ENCODE measurements around the gene ZMIZ1. TPM values are rescaled to one million over a fixed set of nuclear protein-coding genes. Genes with fewer than 3 reads are reported as not detected.

ZMIZ1 gene
- polyA plus RNA-seq, 1 donor: 40.1 TPM

DNA sequence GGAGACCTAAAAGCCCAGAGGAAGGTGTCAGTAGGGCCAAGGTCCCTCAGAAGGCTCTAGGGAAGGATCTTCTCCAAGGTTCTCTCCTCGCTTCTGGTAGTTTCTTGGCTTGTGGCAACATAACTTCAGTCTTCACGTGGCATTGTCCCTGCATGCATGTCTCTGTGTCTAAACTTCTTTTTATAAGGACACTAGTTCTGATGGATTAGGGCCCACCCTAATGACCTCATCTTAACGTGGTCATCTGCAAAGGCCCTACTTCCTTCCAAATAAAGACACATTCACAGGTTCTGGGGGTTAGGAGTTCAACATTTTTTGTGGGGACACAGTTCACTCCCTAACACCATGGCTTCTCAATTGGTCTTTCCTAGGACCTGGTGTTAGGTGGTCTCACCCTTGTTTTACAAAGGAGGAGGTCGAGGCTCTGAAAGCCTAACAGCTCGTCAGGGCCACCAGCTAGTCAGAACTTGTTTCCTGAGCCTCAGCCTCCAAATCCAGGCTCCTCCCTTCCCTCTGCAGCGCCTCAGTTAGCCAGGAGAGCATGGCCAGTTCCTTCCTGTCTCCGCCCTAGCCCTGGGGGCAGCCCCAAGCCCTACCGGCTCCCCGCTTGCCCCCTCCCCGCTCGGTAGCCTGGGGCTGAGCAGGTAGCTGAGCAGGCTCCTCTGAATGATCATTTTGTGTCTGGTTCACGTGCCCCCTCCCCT, 168.8 kb downstream of the ZMIZ1 start:
- Histone ChIP-seq H3K27ac (ENCODE audit: low read length) (no peak overlapping the region), H3K27me3 (ENCODE audit: control insufficient read depth, insufficient read depth, low read length) (peaks cover 13% of the 10 kb centered on the region), H3K9me3 (ENCODE audit: control insufficient read depth, low read depth, low read length) (no peaks in the 10 kb centered on the region), H3K4me1 (ENCODE audit: control insufficient read depth, insufficient read depth, low read length) (peaks cover 33% of the 10 kb centered on the region), H3K4me3 (ENCODE audit: low read length) (no peak overlapping the region), H3K36me3 (ENCODE audit: control insufficient read depth, insufficient read depth, low read length) (peaks cover 17% of the 10 kb centered on the region)
- WGBS (ENCODE audit: insufficient coverage, low lambda C conversion rate): no CpG with 5 or more reads among the region's 12 CpGs
- DNase-seq: no peak

DNA sequence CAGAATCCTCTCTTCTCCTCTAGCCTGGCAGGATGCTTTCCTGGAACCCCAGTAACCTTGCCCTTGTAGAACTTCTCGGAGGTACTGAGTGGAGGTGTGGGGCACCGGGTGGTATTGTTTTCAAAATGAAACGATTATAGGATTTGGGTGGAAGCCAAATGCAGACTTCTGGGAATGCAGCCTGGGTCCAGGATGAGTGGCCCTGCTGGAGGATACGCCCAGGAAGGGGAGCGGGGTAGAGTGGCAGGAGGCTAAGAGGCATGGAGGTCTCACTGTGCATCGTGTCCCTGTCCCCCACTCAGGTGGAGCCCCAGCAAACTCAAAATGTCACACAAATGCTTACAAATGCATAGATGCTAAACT, 169.4 kb downstream of the ZMIZ1 start:
- H3K9me3 ChIP-seq (ENCODE audit: control insufficient read depth, low read depth, low read length): no peaks in the 10 kb centered on the region
- peaks cover 14% of the 10 kb centered on the region for H3K27me3 ChIP-seq (ENCODE audit: control insufficient read depth, insufficient read depth, low read length)
- H3K4me1 ChIP-seq (ENCODE audit: control insufficient read depth, insufficient read depth, low read length): peaks cover 33% of the 10 kb centered on the region
- WGBS (ENCODE audit: insufficient coverage, low lambda C conversion rate): no CpG with 5 or more reads among the region's 6 CpGs
- no peak for DNase-seq
- no peak overlapping the region for H3K27ac ChIP-seq (ENCODE audit: low read length)
- no peak overlapping the region for H3K4me3 ChIP-seq (ENCODE audit: low read length)
- peaks cover 11% of the 10 kb centered on the region for H3K36me3 ChIP-seq (ENCODE audit: control insufficient read depth, insufficient read depth, low read length)

DNA sequence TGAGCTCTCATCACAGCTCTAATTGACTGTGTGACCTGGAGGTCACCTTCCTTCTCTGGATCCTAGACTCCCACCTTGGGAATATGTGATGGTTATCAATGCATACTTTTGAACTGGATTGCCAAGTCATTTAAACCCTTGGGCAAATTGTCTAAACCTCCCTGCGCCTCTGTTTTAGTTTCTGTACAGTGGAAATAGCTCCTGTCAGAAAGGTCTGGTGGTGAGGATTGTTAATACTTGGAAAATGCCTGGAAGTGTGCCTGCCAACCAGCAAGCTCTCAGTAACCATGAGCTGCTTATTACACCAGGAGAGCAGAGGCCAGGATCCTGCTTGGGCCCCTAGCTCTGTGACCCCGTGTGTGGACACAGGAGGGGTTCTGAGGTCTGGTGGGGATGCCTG, 169.8 kb downstream of the ZMIZ1 start:
- peaks cover 33% of the 10 kb centered on the region for H3K4me1 ChIP-seq (ENCODE audit: control insufficient read depth, insufficient read depth, low read length)
- WGBS (ENCODE audit: insufficient coverage, low lambda C conversion rate): no CpG with 5 or more reads among the region's 2 CpGs

DNA sequence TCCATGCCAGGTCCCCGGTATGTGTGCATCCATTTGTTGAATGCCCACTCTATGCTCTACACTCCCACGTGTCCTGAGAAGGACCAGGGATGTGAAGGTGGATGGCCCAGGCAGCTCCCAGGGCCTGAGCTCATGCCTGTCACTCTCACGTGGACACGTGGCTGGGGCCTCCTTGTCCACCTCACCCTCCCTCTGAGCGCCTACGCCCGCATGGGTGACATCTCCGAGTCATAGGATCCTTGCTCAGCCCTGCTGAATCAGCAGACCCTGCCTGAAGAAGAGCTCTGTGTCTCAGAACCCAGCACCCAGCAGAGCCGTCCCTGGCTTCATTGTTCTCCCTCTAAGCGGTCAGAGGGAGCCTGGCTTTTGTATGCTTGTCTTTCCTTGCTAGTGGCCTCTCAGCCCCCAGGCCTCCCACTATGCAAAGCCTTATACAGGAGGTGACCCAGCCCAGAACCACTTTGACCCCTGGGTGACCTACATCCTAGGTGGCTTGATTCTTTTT, 170.6 kb downstream of the ZMIZ1 start:
- Histone ChIP-seq H3K9me3 (ENCODE audit: control insufficient read depth, low read depth, low read length) (no peaks in the 10 kb centered on the region), H3K36me3 (ENCODE audit: control insufficient read depth, insufficient read depth, low read length) (peaks cover 10% of the 10 kb centered on the region), H3K27ac (ENCODE audit: low read length) (peak overlapping the region; percentile 32), H3K4me1 (ENCODE audit: control insufficient read depth, insufficient read depth, low read length) (peaks cover 33% of the 10 kb centered on the region), H3K4me3 (ENCODE audit: low read length) (no peak overlapping the region), H3K27me3 (ENCODE audit: control insufficient read depth, insufficient read depth, low read length) (peaks cover 14% of the 10 kb centered on the region)
- DNase-seq: peak; percentile 67 to 68
- no CpG with 5 or more reads among the region's 10 CpGs for WGBS (ENCODE audit: insufficient coverage, low lambda C conversion rate)

More for the DNA sequence above, 169.8 kb downstream of the ZMIZ1 start:
- H3K9me3 ChIP-seq (ENCODE audit: control insufficient read depth, low read depth, low read length): no peaks in the 10 kb centered on the region
- no peak for DNase-seq
- H3K27me3 ChIP-seq (ENCODE audit: control insufficient read depth, insufficient read depth, low read length): peaks cover 14% of the 10 kb centered on the region
- H3K36me3 ChIP-seq (ENCODE audit: control insufficient read depth, insufficient read depth, low read length): peaks cover 10% of the 10 kb centered on the region
- no peak overlapping the region for H3K27ac ChIP-seq (ENCODE audit: low read length)
- H3K4me3 ChIP-seq (ENCODE audit: low read length): no peak overlapping the region

DNA sequence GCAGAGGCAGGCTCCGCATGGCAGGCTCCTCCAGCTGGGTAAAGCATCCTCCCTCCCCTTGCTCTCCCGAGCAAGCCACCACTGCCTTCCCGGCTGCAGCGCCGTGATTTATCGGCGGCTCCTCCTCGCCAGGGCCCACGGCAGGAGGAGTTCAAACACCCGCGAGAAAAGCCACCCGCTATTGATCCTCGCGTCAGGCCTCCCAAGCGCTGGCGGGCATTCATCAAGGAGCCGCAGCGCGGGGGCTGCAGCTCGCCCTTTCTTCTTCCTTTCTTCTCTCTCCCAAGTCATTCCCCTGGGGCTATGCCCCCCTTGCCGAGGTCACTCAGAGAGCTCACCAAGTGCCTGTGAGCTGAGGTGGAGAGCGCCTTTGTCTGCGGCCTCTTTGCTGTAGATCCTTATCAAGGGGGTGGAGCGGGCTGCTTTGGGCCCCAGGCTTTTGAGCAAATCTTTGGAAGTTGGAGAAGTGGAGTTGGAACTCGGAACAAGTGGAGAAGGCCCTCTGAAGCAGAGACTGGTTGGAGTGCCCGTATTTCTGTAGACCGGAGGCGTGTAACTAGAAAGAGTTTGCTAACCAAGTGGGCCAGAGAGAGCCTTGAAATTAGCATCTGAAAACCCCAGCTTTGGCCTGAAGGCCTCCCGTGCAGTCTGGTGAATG, 171.3 kb downstream of the ZMIZ1 start:
- peaks cover 14% of the 10 kb centered on the region for H3K27me3 ChIP-seq (ENCODE audit: control insufficient read depth, insufficient read depth, low read length)
- no CpG with 5 or more reads among the region's 29 CpGs for WGBS (ENCODE audit: insufficient coverage, low lambda C conversion rate)

DNA sequence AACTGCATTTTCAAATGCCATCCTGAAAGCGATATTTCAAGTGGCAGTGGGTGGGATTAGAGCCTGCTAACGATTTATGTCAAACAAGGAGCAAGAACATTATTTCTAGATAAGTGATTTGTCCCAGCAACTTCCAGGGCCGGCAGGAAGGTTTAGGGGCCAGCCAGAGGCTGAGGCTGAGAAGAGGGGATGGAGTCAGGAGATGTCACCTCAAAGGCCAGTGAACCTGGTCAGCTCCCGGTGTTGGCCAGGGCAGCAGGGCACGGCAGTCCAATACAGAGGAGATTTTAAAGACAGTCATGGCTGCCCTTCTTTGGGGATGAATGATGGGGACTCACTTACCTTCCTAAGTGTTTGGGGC, 172.8 kb downstream of the ZMIZ1 start:
- Histone ChIP-seq H3K27me3 (ENCODE audit: control insufficient read depth, insufficient read depth, low read length) (peaks cover 14% of the 10 kb centered on the region), H3K9me3 (ENCODE audit: control insufficient read depth, low read depth, low read length) (no peaks in the 10 kb centered on the region), H3K36me3 (ENCODE audit: control insufficient read depth, insufficient read depth, low read length) (no peaks in the 10 kb centered on the region), H3K27ac (ENCODE audit: low read length) (peak overlapping the region; percentile 16), H3K4me3 (ENCODE audit: low read length) (no peak overlapping the region), H3K4me1 (ENCODE audit: control insufficient read depth, insufficient read depth, low read length) (peaks cover 25% of the 10 kb centered on the region)
- 80% methylated on average over 1 of the region's 5 CpGs for WGBS (ENCODE audit: insufficient coverage, low lambda C conversion rate)
- no peak for DNase-seq

More for the DNA sequence above, 171.3 kb downstream of the ZMIZ1 start:
- Histone ChIP-seq H3K9me3 (ENCODE audit: control insufficient read depth, low read depth, low read length) (no peaks in the 10 kb centered on the region), H3K4me3 (ENCODE audit: low read length) (no peak overlapping the region), H3K4me1 (ENCODE audit: control insufficient read depth, insufficient read depth, low read length) (peaks cover 27% of the 10 kb centered on the region), H3K27ac (ENCODE audit: low read length) (no peak overlapping the region), H3K36me3 (ENCODE audit: control insufficient read depth, insufficient read depth, low read length) (peaks cover 7% of the 10 kb centered on the region)
- no peak for DNase-seq

DNA sequence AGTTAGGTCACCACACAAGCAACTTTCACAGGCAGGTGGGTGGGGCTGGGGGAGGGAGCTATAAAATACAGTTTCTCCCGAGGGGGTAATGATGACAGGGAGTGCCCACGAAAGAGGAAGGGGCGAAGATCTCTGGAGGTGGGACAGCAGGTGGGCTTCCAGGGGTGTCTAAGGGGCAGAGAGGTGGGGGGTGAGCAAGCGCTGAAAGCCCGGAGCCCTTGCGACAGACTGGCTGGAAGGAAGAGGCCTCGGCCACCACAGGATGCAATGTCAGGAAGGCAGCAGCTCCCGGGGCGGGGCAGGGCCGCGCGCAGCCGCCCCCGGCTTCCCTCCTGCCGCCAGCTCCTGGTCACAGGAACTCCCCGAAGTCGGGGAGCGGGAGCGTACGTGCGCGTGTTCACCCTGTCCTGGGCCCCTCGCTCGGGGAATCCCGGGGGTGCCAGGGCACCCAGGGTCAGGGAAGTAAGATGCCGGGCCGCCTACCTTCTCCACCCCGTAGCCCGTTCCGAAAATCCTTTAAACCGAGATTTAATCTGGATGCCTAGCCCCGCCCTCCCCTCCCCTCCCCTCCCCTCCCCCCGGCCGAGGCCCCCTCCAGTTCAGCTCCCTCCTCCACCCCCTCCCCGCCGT, 173.3 kb downstream of the ZMIZ1 start:
- peaks cover 25% of the 10 kb centered on the region for H3K4me1 ChIP-seq (ENCODE audit: control insufficient read depth, insufficient read depth, low read length)
- no CpG with 5 or more reads among the region's 36 CpGs for WGBS (ENCODE audit: insufficient coverage, low lambda C conversion rate)

DNA sequence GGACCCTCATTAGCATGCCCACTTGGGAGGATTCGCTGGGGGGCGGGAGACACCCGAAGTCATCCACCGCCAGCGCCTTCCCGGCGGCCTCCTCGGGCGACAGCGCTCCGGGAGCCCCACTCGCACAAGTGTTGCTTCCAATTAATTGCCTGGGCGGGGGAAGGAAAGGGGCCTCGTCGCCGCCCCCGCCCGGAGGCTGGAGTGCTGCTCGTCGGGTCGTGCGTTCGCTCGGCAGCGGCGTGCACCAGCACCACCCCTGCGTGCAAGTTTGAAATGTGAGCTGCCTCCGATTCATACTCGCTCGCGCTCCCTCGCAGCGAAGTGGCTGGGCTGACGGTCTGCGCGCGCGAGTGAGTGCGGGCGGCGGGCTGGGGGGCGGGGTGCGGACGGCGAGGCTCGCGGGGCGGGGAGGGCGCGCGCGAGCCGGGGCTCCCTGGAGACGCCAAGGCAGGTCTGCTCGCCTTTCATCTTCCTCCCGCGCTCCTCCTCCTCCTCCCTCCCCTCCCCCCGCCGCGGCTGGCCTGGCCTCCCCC, 173.9 kb downstream of the ZMIZ1 start:
- Histone ChIP-seq H3K9me3 (ENCODE audit: control insufficient read depth, low read depth, low read length) (no peaks in the 10 kb centered on the region), H3K27ac (ENCODE audit: low read length) (peak overlapping the region; percentile 71), H3K27me3 (ENCODE audit: control insufficient read depth, insufficient read depth, low read length) (peaks cover 14% of the 10 kb centered on the region), H3K36me3 (ENCODE audit: control insufficient read depth, insufficient read depth, low read length) (no peaks in the 10 kb centered on the region), H3K4me3 (ENCODE audit: low read length) (peak overlapping the region; percentile 51), H3K4me1 (ENCODE audit: control insufficient read depth, insufficient read depth, low read length) (peaks cover 25% of the 10 kb centered on the region)
- whole genome bisulfite sequencing (ENCODE audit: insufficient coverage, low lambda C conversion rate): no CpG with 5 or more reads among the region's 60 CpGs
- peak; percentile 57 to 71 for DNase-seq

More for the DNA sequence above, 173.3 kb downstream of the ZMIZ1 start:
- Histone ChIP-seq H3K9me3 (ENCODE audit: control insufficient read depth, low read depth, low read length) (no peaks in the 10 kb centered on the region), H3K27me3 (ENCODE audit: control insufficient read depth, insufficient read depth, low read length) (peaks cover 14% of the 10 kb centered on the region), H3K4me3 (ENCODE audit: low read length) (peak overlapping the region; percentile 51), H3K36me3 (ENCODE audit: control insufficient read depth, insufficient read depth, low read length) (no peaks in the 10 kb centered on the region), H3K27ac (ENCODE audit: low read length) (peak overlapping the region; percentile 71)
- DNase-seq: peak; percentile 57 to 72

DNA sequence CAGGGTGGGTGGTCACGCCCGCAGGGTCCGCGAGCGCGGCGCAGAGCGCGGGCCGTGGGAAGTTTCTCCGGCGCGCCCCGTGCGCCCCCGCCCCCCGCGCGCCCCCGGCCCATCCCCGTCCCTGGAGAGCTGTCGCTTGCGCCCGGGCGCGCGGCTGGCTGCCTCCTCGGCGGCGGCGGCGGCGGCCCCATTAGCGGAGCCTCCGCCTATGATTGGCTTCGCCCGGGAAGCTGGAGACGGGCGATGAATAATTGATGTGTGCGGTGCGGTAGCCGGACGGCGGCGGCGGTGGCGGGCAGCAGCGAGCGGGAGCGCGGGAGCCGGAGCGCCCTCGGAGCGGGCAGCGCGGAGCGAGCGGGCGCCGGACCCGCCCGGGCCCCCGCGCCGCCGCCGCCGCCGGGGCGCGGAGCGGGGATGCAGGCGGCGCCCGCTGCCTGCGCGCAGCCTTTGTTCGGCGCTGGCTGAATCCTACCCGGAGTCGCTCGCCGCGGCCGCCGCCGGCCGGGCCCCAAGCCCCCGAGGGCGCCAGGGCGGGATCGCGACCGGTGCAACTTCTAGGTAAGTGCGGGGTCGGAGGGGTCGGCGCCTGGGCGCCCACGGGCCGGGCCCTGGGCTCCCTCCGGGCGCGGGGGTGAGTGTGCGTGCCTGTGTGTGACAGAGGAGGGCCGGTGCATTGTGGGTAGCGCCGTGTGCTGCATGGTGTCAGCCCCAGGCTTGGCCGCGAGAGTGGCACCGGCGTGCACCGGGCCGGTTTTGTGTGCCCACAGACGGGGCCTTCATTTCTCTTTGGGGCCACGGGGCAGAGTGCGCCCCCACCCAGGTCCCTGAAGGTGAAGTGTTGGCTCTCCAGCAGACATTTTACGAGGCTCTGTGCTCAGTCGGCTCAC, 174.7 kb downstream of the ZMIZ1 start:
- H3K9me3 ChIP-seq (ENCODE audit: control insufficient read depth, low read depth, low read length): no peaks in the 10 kb centered on the region
- WGBS (ENCODE audit: insufficient coverage, low lambda C conversion rate): no CpG with 5 or more reads among the region's 120 CpGs
- H3K36me3 ChIP-seq (ENCODE audit: control insufficient read depth, insufficient read depth, low read length): peaks cover 2% of the 10 kb centered on the region
- DNase-seq: peak in 1 of 2 donors; percentile 51
- peak overlapping the region; percentile 25 for H3K4me3 ChIP-seq (ENCODE audit: low read length)
- peaks cover 14% of the 10 kb centered on the region for H3K27me3 ChIP-seq (ENCODE audit: control insufficient read depth, insufficient read depth, low read length)
- H3K4me1 ChIP-seq (ENCODE audit: control insufficient read depth, insufficient read depth, low read length): peaks cover 25% of the 10 kb centered on the region
- no peak overlapping the region for H3K27ac ChIP-seq (ENCODE audit: low read length)
